ENCODE results near the gene RPS6KA1. TPM values are rescaled to one million over a fixed set of nuclear protein-coding genes. Genes with fewer than 3 reads are reported as not detected.

The RPS6KA1 gene
- total RNA-seq, 2 donors from 2014 or later, result 174 to 198 TPM

DNA sequence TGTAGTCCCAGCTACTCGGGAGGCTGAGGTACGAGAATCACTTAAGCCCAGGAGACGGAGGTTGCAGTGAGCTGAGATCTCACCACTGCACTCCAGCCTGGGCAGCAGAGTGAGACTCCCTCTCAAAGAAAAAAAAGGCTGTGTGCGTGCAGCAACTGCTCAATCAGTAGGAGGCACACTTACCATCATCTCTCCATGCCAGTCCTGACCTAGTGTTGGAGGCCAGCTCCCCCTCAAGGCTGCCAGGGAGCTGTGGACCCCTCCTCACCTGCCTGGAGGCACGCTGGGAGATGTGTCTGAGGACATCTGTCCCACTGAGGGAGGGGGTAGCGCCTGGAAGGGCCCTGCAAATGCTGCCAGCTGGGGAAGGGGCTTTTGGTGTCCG, 11.9 kb downstream of the RPS6KA1 start:
- Histone ChIP-seq H3K4me3 (no peak overlapping the region), H3K9ac (ENCODE audit: low read depth in 2 of 2, low read length in 2 of 2) (peak overlapping the region; percentile 19 to 31), H3K27ac (peak overlapping the region; percentile 86), H3K27me3 (no peaks in the 10 kb centered on the region), H3K4me1 (peaks cover 6% of the 10 kb centered on the region), H3K9me3 (no peaks in the 10 kb centered on the region), H3K36me3 (no peaks in the 10 kb centered on the region)
- DNase-seq, result no peak
- intact Hi-C loops (cut with DNase I), result no loop called here
- no peak for TF ChIP-seq CTCF (IDR thresholded peaks at IDR 0.05)

DNA sequence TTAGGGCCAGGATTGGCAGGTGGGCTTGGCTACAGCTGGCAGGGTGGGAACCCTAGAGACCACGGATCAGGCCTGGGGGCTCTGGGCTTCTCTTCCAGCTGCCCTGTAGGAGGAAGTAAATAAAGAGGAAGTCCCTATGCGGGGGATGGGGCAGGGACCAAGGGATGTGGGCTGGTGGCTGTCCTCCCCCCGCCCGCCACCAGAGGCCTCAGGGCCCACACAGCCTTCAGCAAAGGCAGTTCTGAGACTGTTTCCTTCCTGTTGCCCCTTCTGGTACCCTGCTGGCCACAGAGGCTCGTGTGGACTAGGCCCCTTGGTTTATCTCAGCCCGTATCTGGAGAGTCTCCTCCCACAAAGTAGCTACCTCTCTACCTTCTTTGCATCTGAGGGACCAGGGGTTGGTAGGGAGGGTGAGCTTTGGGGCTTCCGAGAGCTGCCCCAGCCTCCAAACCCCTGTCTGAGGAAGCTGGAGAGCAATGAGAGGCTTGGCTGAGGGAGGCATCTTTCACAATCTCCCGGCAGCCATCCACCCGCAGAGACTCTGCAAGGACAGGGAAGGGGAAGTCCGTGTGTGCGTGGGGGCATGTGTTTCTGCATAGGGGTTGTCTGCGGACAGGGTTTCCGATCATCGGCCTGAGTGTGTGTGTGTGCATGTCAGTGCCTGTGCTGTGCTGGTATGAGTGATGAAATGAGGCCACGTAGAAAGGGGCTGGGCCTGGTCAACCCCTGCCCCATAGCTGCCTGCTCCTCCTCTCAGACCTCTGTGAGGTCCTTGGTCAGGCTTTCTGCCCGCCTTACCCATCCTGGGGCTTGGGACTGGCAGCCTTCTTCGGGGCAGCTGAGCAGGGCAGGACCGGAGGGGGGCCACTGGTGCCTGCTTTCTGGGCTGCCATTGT, 12.5 kb downstream of the RPS6KA1 start:
- Histone ChIP-seq H3K4me1 (peaks cover 6% of the 10 kb centered on the region), H3K9me3 (no peaks in the 10 kb centered on the region), H3K27ac (peak overlapping the region; percentile 86), H3K9ac (ENCODE audit: low read depth in 2 of 2, low read length in 2 of 2) (peak overlapping the region; percentile 31 to 60), H3K4me3 (peak overlapping the region; percentile 1), H3K36me3 (no peaks in the 10 kb centered on the region), H3K27me3 (no peaks in the 10 kb centered on the region)
- peak; percentile 27 for TF ChIP-seq CTCF (IDR thresholded peaks at IDR 0.05)
- DNase-seq, result peak; percentile 66
- intact Hi-C loops (cut with DNase I), result no loop called here

DNA sequence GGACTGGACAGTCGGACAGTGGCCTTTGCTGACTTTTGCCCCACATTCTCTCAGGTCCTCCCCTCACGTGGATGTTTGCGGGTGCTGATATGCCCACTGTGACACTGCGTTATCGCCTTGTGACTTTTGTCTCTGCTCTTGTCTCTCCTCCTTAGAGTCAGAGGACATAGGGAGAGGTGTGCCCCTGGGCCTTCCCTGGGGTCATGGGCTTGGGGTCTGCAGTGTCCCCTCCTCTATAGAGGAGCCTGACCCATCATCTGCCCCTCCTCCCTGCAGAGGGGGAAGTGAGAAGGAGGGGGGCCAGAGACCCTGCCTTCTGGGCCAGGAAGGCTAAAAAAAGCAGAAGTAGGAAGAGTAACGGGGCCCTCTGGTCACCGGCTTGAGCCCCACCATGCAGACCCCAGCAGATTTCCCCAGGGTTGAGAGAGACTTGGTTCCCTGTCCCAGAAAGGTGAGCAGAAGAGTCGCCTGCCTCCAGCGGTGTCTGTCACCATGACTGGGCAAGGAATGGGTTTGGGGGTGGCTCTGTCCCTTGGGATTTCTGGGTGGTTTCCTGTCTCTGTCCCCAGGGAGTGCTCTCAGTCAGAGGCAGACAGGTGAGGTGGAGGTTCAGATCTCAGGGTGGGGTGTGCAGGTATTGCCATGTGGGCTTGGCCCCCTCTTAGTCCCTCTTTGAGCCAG, 13.3 kb downstream of the RPS6KA1 start:
- no peaks in the 10 kb centered on the region for H3K27me3 ChIP-seq
- H3K9ac ChIP-seq (ENCODE audit: low read depth in 2 of 2, low read length in 2 of 2), result peak overlapping the region; percentile 36 to 60
- H3K4me1 ChIP-seq, result no peaks in the 10 kb centered on the region
- H3K36me3 ChIP-seq, result no peaks in the 10 kb centered on the region
- intact Hi-C loops (cut with DNase I), result no loop called here
- no peak for DNase-seq
- TF ChIP-seq CTCF (IDR thresholded peaks at IDR 0.05), result no peak
- H3K4me3 ChIP-seq, result peak overlapping the region; percentile 1
- H3K27ac ChIP-seq, result peak overlapping the region; percentile 86
- H3K9me3 ChIP-seq, result no peaks in the 10 kb centered on the region

- no peak overlapping the region for H3K4me3 ChIP-seq
- no peaks in the 10 kb centered on the region for H3K4me1 ChIP-seq
- TF ChIP-seq CTCF (IDR thresholded peaks at IDR 0.05), result no peak
- H3K9me3 ChIP-seq, result no peaks in the 10 kb centered on the region
- H3K9ac ChIP-seq (ENCODE audit: low read depth in 2 of 2, low read length in 2 of 2), result peak overlapping the region in 1 of 2 donors; percentile 60
- no peaks in the 10 kb centered on the region for H3K36me3 ChIP-seq
- no peak for DNase-seq
- intact Hi-C loops (cut with DNase I), result no loop called here
- H3K27me3 ChIP-seq, result no peaks in the 10 kb centered on the region
- H3K27ac ChIP-seq, result peak overlapping the region; percentile 86
Observed at GRCh38 chr1:26543462-26543861, 13.9 kb downstream of the RPS6KA1 start.

DNA sequence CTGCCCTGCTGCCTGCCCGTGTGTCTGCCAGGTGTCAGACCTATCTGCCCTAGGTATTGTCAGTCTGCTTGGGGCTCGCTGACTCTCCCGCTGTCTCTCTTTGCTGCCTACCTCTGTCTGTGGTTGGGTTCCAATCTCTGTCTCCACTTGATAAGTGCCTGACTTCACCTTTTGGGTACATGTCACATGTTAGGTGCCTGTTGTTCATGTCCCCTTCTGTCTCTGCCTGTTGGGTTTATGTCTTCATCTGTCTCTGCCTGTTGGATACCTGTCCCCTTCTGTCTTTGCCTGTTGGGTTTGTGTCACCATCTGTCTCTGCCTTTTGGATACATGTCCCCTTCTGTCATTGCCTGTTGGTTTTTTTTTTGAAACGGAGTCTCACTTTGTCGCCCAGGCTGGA, 14.6 kb downstream of the RPS6KA1 start:
- Histone ChIP-seq H3K27ac (no peak overlapping the region), H3K4me3 (no peak overlapping the region), H3K27me3 (no peaks in the 10 kb centered on the region), H3K4me1 (no peaks in the 10 kb centered on the region), H3K36me3 (no peaks in the 10 kb centered on the region), H3K9me3 (no peaks in the 10 kb centered on the region), H3K9ac (ENCODE audit: low read depth in 2 of 2, low read length in 2 of 2) (peak overlapping the region in 1 of 2 donors; percentile 41)
- no peak for TF ChIP-seq CTCF (IDR thresholded peaks at IDR 0.05)
- DNase-seq, result no peak
- intact Hi-C loops (cut with DNase I), result no loop called here
